Activated CD4-positive, alpha-beta T cell treated with anti-CD3 and anti-CD28 coated beads, Interleukin-10, Interleukin-2, amounts not matched to agents 100 ng/mL and 50 ng/mL, durations not matched to agents 16 hours and 8 hours (primary cell): ENCODE data around the gene OR6N1.

Source experiments
- DNase-seq: peaks from one replicate; pipeline ENCODE4 v3.0.0-alpha.2; 2020

Gene OR6N1

GRCh38 chr1:158771950-158772866 is at the start of gene OR6N1:
Gene OR6N1 (minus strand): TSS chr1:158772195. CDS start chr1:158766682, 5,513 bp downstream.
- DNase-seq: no peak

GRCh38 chr1:158821723-158822122 is 49.7 kb upstream of the OR6N1 start:
- no peak for DNase-seq

GRCh38 chr1:158819461-158820443 is 47.8 kb upstream of the OR6N1 start:
- DNase-seq: peak; percentile 75

GRCh38 chr1:158818975-158819431 is 47.0 kb upstream of the OR6N1 start:
- no peak for DNase-seq

- no peak for DNase-seq
Measured at GRCh38 chr1:158818560-158818959, 46.6 kb upstream of the OR6N1 start.

- DNase-seq: no peak
Measured at GRCh38 chr1:158814970-158815369, 43.0 kb upstream of the OR6N1 start.

- no peak for DNase-seq
Measured at GRCh38 chr1:158813164-158813563, 41.2 kb upstream of the OR6N1 start.

- no peak for DNase-seq
Measured at GRCh38 chr1:158812336-158812735, 40.3 kb upstream of the OR6N1 start.

GRCh38 chr1:158810311-158810710 is 38.3 kb upstream of the OR6N1 start:
- DNase-seq: no peak

- DNase-seq: no peak
Measured at GRCh38 chr1:158809862-158810261, 37.9 kb upstream of the OR6N1 start.

GRCh38 chr1:158809256-158809655 is 37.3 kb upstream of the OR6N1 start:
- DNase-seq: no peak

GRCh38 chr1:158806916-158807536 is 35.0 kb upstream of the OR6N1 start:
- no peak for DNase-seq

GRCh38 chr1:158803678-158804077 is 31.7 kb upstream of the OR6N1 start:
- DNase-seq: no peak

GRCh38 chr1:158801396-158801795 is 29.4 kb upstream of the OR6N1 start:
- DNase-seq: no peak

GRCh38 chr1:158800526-158800925 is 28.5 kb upstream of the OR6N1 start:
- DNase-seq: no peak

GRCh38 chr1:158799689-158800088 is 27.7 kb upstream of the OR6N1 start:
- no peak for DNase-seq

GRCh38 chr1:158798531-158798930 is 26.5 kb upstream of the OR6N1 start:
- no peak for DNase-seq

- DNase-seq: no peak
Measured at GRCh38 chr1:158794247-158794646, 22.3 kb upstream of the OR6N1 start.

- peak; percentile 41 for DNase-seq
Measured at GRCh38 chr1:158793604-158794003, 21.6 kb upstream of the OR6N1 start.

GRCh38 chr1:158781104-158781503 is 9.1 kb upstream of the OR6N1 start, which contains the start of gene OR6N2:
Gene OR6N2 (minus strand): TSS chr1:158781204. CDS start chr1:158777635, 3,569 bp downstream.
- DNase-seq: no peak

- no peak for DNase-seq
Measured at GRCh38 chr1:158754420-158754819, 17.6 kb downstream of the OR6N1 start, which contains the start of gene OR6K6. Gene OR6K6 (plus strand): TSS chr1:158754720. CDS start chr1:158754888, 168 bp downstream.

GRCh38 chr1:158752155-158752712 is 19.8 kb downstream of the OR6N1 start:
- DNase-seq: no peak
